ENCODE results near the gene MAT2A. TPM values are rescaled to one million over a fixed set of nuclear protein-coding genes. Genes with fewer than 3 reads are reported as not detected.

The MAT2A gene
- total and polyA plus RNA-seq, 10 of the 15 experiments (the other 5 are each of a cell fraction or from before 2014, with no cell fraction given): 97.6 to 408 (median 290) TPM

- no peak for TF ChIP-seq SKIL (IDR thresholded peaks at IDR 0.05; ENCODE audit: low read depth, poor library complexity, severe bottlenecking)
- TF ChIP-seq FOS (IDR thresholded peaks at IDR 0.05; ENCODE audit: borderline replicate concordance, extremely low read depth, insufficient read length): no peak
- TF ChIP-seq CBFB (IDR thresholded peaks at IDR 0.05; ENCODE audit: low read depth): no peak
These were observed 13.9 kb upstream of the MAT2A start (continued) for GRCh38 chr2:85525029-85525428.

DNA sequence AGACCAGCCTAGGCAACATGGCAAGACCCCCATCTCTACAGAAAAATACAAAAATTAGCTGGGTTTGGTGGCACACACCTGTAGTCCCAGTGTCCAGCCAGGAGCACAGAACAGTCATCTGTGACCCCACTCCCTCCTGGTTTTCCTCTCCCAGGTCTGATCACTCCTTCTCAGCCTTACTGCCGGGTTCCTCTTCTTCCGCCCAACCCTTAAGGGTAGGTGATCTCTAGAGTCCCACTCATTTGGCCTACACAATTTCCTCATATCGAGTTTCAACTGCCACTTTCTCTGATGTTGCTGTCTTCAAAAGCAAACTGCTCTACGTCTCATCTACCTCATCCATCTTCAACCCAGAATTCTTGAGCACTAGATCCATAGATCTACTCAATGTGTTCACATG lies 13.4 kb upstream of the MAT2A start:
- ChIA-PET SMC1A (ENCODE audit: uncharacterized antibody, unreplicated experiment) (no interaction called here), CTCF (no interaction called here), POLR2A (no interaction called here), RAD21 (ENCODE audit: unreplicated experiment) (no interaction called here)
- Histone ChIP-seq H3K4me3 (no peak overlapping the region), H3K27ac (ENCODE audit: control insufficient read depth, insufficient read depth) (no peak overlapping the region), H3K9ac (ENCODE audit: control insufficient read depth, insufficient read depth, low read length) (no peak overlapping the region), H3K79me2 (ENCODE audit: control insufficient read depth, insufficient read depth, low read length) (no peaks in the 10 kb centered on the region), H3K27me3 (replicated peaks in 1 of 2; ENCODE audit: control insufficient read depth in 2 of 2, insufficient read depth in 2 of 2, low read length in 1 of 2) (no peaks in the 10 kb centered on the region; a peak in 1 of 4 replicates), H3K9me3 (replicated peaks; ENCODE audit: control insufficient read depth, insufficient read depth, low read length) (no peaks in the 10 kb centered on the region), H4K20me1 (ENCODE audit: control insufficient read depth, insufficient read depth) (no peaks in the 10 kb centered on the region), H3K4me2 (ENCODE audit: control insufficient read depth, insufficient read depth) (no peak overlapping the region), H3K4me1 (ENCODE audit: control insufficient read depth, insufficient read depth, low read length) (no peaks in the 10 kb centered on the region; the same call in 1 of the 2 replicates), H3K36me3 (ENCODE audit: control insufficient read depth in 2 of 2, insufficient read depth in 2 of 2, low read length in 1 of 2) (no peaks in the 10 kb centered on the region), H2AFZ (ENCODE audit: control insufficient read depth, low read depth, low read length) (no peak overlapping the region)
- FAIRE-seq (no peak), ATAC-seq (no peak), DNase-seq (ENCODE audit: low read depth, low spot score) (no peak)
- intact Hi-C loops (cut with micrococcal nuclease; ENCODE audit: unreplicated experiment) (no loop called here), in situ Hi-C loops (cut with MboI) (no loop called here)
- 42% methylated on average over 4 of the region's 4 CpGs for WGBS (ENCODE audit: insufficient coverage, insufficient replicate concordance, low lambda C conversion rate, missing lambda C conversion rate)
- TF ChIP-seq IKZF1 (conservative IDR thresholded peaks at IDR 0.05) (no peak), USF1 (IDR thresholded peaks at IDR 0.05; ENCODE audit: borderline replicate concordance, extremely low read length, insufficient read depth, low read depth, low read length) (no peak), POU2F2 (IDR thresholded peaks at IDR 0.05; ENCODE audit: borderline replicate concordance, low read depth, low read length) (no peak), RB1 (IDR thresholded peaks at IDR 0.05; ENCODE audit: borderline replicate concordance) (no peak), RFX5 (IDR thresholded peaks at IDR 0.05; ENCODE audit: low read depth, low read length) (no peak)
- TF ChIP-seq, protein P1, sequence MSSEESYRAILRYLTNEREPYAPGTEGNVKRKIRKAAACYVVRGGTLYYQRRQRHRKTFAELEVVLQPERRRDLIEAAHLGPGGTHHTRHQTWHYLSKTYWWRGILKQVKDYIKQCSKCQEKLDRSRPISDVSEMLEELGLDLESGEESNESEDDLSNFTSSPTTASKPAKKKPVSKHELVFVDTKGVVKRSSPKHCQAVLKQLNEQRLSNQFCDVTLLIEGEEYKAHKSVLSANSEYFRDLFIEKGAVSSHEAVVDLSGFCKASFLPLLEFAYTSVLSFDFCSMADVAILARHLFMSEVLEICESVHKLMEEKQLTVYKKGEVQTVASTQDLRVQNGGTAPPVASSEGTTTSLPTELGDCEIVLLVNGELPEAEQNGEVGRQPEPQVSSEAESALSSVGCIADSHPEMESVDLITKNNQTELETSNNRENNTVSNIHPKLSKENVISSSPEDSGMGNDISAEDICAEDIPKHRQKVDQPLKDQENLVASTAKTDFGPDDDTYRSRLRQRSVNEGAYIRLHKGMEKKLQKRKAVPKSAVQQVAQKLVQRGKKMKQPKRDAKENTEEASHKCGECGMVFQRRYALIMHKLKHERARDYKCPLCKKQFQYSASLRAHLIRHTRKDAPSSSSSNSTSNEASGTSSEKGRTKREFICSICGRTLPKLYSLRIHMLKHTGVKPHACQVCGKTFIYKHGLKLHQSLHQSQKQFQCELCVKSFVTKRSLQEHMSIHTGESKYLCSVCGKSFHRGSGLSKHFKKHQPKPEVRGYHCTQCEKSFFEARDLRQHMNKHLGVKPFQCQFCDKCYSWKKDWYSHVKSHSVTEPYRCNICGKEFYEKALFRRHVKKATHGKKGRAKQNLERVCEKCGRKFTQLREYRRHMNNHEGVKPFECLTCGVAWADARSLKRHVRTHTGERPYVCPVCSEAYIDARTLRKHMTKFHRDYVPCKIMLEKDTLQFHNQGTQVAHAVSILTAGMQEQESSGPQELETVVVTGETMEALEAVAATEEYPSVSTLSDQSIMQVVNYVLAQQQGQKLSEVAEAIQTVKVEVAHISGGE (CRISPR knock-in tag; IDR thresholded peaks at IDR 0.05): no peak
- TF ChIP-seq, protein P2, sequence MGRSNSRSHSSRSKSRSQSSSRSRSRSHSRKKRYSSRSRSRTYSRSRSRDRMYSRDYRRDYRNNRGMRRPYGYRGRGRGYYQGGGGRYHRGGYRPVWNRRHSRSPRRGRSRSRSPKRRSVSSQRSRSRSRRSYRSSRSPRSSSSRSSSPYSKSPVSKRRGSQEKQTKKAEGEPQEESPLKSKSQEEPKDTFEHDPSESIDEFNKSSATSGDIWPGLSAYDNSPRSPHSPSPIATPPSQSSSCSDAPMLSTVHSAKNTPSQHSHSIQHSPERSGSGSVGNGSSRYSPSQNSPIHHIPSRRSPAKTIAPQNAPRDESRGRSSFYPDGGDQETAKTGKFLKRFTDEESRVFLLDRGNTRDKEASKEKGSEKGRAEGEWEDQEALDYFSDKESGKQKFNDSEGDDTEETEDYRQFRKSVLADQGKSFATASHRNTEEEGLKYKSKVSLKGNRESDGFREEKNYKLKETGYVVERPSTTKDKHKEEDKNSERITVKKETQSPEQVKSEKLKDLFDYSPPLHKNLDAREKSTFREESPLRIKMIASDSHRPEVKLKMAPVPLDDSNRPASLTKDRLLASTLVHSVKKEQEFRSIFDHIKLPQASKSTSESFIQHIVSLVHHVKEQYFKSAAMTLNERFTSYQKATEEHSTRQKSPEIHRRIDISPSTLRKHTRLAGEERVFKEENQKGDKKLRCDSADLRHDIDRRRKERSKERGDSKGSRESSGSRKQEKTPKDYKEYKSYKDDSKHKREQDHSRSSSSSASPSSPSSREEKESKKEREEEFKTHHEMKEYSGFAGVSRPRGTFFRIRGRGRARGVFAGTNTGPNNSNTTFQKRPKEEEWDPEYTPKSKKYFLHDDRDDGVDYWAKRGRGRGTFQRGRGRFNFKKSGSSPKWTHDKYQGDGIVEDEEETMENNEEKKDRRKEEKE (IDR thresholded peaks at IDR 0.05): no peak
- BruUV-seq (replicated peaks): no TSS peak
